HG03025 (cell line): ENCODE data around the gene SMARCA1.

Experiments
- ATAC-seq: cut with Tn5 transposase; IDR thresholded peaks from one replicate; pipeline ENCODE4 v1.9.1; 2021; ENCODE audit warnings: mild to moderate bottlenecking, moderate library complexity; ENCODE audit not compliant: unreplicated experiment, low FRiP score

Gene SMARCA1

GRCh38 chrX:129534816-129535578, 11.7 kb upstream of the SMARCA1 start:
- ATAC-seq, result no peak

- ATAC-seq, result no peak
Observed at GRCh38 chrX:129531132-129531531, 7.8 kb upstream of the SMARCA1 start.

DNA sequence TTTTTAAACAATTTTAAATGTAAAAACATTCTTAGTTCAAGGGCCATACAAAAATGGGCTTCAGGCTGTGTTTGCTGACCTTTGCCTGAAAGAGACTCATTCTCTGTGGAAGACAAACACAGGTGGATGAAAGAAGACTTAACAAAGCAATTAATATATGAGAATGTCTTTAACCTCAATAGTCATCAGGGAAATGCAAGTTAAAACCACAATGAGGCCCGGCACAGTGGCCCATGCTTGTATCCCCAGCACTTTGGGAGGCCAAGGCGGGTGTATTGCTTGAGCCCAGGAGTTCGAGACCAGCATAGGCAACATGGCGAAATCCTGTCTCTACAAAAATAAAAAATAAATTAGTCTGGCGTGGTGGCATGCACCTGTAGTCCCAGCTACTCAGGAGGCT, 7.1 kb upstream of the SMARCA1 start:
- no peak for ATAC-seq

GRCh38 chrX:129529685-129530281, 6.5 kb upstream of the SMARCA1 start:
- no peak for ATAC-seq

- ATAC-seq, result no peak
Observed at GRCh38 chrX:129525896-129526295, 2.6 kb upstream of the SMARCA1 start.

DNA sequence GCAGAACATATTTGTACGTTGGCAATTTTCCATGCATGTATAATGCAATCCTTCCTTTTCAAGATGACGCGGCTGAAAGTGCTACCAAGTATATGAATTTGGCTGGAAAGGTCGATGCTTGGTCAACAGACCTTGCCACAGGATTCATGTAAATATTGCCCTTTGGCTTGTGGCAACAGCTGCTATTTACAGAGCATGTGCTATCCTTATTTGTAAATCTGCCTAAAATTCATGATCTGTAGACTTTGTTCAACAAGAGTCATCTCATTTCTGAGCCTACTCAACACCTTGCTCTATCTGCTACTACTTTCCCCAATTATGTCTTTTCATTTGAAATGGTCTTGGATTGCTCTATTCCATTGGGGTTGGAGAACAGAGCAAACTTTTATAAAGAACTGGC, 1.9 kb upstream of the SMARCA1 start:
- no peak for ATAC-seq

- ATAC-seq, result no peak
Observed at GRCh38 chrX:129524250-129524850, 1.1 kb upstream of the SMARCA1 start.

- ATAC-seq, result no peak
Observed at GRCh38 chrX:129522184-129523078, 859 bp downstream of the SMARCA1 start.

DNA sequence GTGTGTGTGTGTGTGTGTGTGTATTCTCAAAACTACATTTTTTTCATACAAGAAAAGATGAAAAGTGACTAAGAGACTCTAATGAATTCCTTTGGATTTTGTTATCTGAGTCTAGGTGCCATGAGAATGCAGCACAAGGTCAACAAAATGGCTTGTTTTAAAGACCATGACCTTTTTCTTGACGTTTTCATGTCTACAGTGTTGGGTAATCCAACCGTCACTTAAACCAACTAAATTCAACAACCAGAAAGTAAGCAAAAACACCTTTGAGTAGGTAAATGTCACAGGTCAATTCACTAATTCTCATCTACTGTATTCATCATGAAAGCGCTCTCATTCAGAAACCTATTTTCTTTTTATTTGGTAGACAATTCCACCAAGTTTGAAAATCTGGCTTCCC, 3.1 kb downstream of the SMARCA1 start:
- no peak for ATAC-seq

- no peak for ATAC-seq
Observed at GRCh38 chrX:129516402-129516801, 6.9 kb downstream of the SMARCA1 start.

- ATAC-seq, result no peak
Observed at GRCh38 chrX:129512409-129512808, 10.9 kb downstream of the SMARCA1 start.

DNA sequence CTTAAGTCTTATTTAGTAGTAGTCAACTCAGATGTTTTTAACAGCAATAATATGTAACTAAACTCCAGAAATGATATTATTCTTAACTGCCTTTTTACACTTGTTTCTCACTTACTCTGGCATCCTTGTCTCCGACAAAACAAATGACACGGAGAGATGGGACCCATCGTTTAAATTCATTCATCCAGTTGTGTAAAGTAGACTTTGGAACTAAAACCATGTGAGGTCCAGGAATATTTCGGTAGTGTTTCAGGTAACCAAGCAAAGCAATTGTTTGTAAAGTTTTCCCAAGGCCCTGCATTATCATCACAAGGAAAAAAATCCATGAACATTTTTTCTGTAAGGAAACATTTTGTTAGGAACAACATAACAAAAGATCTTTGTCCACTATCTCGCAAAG, 11.6 kb downstream of the SMARCA1 start:
- no peak for ATAC-seq

- no peak for ATAC-seq
Observed at GRCh38 chrX:129510331-129510730, 13.0 kb downstream of the SMARCA1 start.

DNA sequence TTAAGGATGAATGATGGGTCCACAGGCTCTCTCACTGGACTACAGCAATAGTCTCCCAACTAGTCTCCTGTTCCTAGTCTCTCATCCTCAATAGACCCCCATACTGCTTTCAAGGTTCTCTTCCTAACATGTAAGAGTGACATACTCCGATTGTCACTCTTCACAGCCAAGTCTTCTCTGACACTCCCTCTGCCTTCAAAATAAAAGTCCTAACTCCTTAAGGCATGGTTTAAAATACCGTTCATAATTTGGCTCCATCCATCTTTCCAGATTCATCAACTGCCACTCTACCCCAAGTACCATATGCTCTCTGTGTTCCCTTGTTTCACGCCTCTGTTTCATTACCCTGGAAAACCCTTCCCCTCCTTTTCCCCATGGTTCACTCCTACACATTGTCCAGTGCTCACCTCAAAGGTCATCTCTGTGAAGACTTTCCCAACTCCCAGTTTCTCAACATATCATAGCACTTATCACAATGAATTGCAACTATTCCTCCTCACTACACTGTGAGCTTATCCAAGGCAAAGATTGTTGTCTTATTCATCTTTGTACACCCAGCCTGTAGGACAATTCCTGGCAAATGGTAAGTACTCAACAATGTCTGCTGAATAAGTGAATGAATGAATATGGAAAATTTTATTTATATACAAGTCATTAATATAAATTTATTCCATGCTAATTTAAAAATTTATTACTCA, 26.0 kb downstream of the SMARCA1 start:
- ATAC-seq, result no peak

DNA sequence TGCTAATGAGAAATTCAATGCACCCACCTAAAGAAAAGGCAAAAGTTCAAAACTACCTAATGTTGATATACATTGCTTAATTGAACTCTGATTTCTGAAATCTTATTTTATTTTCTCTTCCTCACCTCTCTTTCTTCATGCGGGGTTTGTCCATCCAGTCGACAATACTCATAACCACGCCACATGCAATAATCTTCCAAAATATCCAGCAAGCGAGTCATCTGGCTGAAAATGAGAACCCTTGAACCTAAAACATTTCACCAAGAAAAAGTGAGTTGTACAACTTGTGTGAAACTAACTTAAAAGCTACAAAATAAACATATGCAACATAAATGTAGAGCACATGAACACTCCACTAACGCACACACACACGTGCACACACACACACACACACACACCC, 26.7 kb downstream of the SMARCA1 start:
- no peak for ATAC-seq

- no peak for ATAC-seq
Observed at GRCh38 chrX:129495900-129496299, 27.4 kb downstream of the SMARCA1 start.

GRCh38 chrX:129494887-129495286, 28.4 kb downstream of the SMARCA1 start:
- ATAC-seq, result no peak

GRCh38 chrX:129493643-129494042, 29.6 kb downstream of the SMARCA1 start:
- ATAC-seq, result no peak

DNA sequence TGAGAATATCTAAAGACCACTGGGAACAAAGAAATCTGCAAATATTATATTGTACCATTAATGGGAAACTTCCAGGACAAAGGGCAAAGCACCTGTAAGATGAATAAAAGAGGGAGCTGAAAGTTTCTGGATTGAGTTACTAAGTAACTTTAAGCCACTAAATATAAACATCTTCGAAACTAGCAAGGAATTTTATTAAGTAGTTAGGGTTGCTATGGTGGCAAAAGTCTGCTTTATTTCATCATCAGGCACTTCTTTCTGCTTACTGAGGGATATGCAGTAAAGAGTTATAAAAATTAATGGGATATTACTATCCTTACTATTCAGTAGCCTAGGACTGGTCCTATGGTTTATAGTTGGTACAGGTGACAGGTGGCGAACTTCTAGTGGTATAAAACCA, 33.0 kb downstream of the SMARCA1 start:
- ATAC-seq, result no peak

- ATAC-seq, result no peak
Observed at GRCh38 chrX:129488359-129488758, 34.9 kb downstream of the SMARCA1 start.
